Muscle of arm (tissue), 12 donors: ENCODE data around the gene DNAL1. TPM values are rescaled to one million over a fixed set of nuclear protein-coding genes. Genes with fewer than 3 reads are reported as not detected.
"Not testable (repeated sequence)": the region's sequence is repeated elsewhere in the genome, so short reads cannot be mapped to it uniquely, and the experiment has no call there.

ENCODE experiments used
- DNase-seq: peaks from one replicate; pipeline ENCODE4 v3.0.0-alpha.2; 2013
- polyA plus RNA-seq, 12 donors: library from polyadenylated mRNA; unstranded; fragments of 120-200 nt; gene quantifications; one replicate each; pipeline ENCODE4 v1.2.1, GENCODE V29; 2013; ENCODE audit not compliant: insufficient read length in 12 of 12

Gene DNAL1
- polyA plus RNA-seq, 12 donors, result 7.5 to 13.1 (median 9.2) TPM; not detected in 1

GRCh38 chr14:73695997-73696396, 51.2 kb downstream of the DNAL1 start:
- no peak for DNase-seq

- no peak for DNase-seq
These were observed 51.9 kb downstream of the DNAL1 start for GRCh38 chr14:73696466-73697400.

DNA sequence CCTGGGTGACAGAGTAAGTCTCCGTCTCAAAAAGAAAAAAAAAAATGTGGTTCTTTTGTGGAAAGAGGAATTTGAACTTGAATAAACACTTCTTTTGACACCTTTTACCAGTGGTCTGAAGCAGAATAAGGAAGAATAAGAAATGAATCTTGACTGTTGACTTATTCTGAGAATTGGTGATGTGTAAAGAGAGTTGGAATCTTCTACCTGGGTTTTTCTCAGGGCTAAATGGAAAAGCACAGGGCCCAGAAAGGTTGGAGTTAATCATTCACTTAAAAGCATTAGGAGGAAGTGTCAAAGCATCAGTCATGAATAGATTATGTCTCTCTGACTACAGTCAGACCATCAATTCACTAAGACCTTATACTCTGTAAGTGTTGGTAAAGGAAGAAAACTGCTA, 55.5 kb downstream of the DNAL1 start:
- DNase-seq, result no peak

DNA sequence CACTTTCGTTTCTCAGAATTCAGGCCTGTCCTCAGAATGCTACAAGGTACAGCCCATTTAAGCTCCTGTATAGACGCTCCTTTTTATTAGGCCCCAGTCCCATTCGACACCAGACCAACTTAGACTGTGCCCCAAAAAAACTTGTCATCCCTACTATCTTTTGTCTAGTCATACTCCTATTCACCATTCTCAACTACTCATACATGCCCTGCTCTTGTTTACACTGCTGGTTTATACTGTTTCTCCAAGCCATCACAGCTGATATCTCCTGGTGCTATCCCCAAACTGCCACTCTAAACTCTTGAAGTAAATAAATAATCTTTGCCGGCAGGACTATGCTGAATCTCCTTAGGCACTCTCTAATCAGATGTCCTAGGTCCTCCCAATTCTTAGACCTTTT, 63.3 kb downstream of the DNAL1 start:
- DNase-seq, result not testable (repeated sequence)

DNA sequence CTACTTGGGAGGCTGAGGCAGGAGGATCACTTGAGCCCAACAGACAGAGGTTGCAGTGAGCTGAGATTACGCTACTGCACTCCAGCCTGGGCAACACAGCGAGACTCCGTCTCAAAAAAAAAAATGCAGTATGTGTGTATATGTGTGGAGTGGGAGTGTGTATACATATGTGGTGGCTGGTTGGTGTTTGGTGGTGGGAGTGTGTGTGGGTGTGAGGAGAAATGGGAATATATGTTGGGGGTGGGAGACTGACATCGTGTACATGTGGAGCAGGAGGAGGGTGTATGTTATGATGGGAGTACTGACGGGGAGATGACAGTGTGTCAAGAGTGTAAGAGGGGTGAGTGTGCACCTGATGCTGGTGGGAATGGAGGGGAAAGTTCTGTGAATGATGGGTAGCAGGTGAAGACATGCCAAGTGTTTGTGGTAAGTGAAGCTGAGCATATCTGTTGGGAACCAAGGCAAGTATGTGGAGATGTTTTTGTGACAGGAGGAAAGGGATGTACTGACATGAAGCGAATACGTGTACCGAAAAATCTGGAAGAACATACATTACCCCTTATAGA, 65.2 kb downstream of the DNAL1 start:
- DNase-seq, result no peak

DNA sequence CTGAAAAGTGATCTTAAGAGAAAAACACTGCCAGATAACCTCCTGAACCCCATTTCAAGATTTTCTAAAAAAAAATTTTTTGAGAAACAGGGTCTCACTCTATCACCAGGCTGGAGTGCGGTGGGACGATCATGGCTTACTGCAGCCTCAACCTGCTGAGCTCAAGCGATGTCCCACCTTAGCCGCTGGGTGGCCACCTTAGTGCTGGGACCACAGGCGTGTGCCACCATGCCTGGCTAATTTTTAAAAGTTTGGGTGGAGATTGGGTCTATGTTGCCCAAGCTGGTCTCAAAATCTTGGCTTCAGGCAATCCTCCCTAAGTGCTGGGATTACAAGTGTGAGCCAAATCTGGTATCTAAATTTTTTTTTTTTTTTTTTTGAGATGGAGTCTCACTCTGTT, 66.0 kb downstream of the DNAL1 start:
- no peak for DNase-seq

DNA sequence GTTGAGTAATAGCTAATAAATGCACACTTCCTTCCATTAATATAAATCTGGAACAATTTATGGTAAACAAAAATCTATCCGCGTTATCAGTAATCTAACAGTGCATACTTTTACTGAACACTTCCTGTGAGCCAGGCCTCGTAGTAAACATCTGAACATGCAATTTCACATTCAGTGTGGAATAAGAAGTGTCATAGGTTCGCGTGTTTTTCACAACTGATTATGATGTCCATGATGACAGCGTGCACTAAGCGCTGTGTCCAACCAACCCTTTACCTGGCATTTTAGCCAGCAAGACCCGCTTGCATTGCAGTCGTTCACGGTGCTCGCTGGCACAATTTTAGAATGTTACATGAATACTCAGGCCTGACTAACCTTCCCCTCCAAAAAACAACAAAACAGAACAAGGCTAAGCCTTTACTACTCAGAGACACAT, 67.3 kb downstream of the DNAL1 start:
- no peak for DNase-seq

- DNase-seq, result no peak
These were observed 67.9 kb downstream of the DNAL1 start for GRCh38 chr14:73712540-73713180.

GRCh38 chr14:73713206-73713802, 68.5 kb downstream of the DNAL1 start:
- DNase-seq, result no peak

- DNase-seq, result peak; percentile 82
These were observed 69.2 kb downstream of the DNAL1 start, which contains the start of gene PNMA1 for GRCh38 chr14:73713803-73714655. Gene PNMA1 (minus strand): TSS chr14:73714384. CDS start chr14:73713639, 745 bp downstream.

DNA sequence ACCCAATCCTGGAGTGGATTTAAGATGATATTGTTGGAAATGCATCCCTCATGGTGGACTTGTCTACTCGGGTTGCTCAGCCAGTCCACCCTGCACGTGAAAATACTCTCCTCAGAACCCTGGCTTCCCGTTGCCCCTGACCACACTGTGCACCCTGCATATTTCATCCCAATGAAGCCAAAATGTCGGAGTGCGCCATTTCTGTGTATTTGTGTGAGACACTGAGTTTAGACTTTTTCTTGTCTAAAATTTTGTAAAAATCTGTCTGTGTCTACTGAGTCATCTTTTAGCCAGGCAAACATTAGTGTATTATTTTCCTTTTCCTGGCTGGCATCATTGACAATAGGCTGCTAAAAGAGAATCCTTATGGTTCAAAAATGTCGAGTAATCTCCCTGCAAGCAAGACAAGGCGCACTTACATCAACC, 69.9 kb downstream of the DNAL1 start:
- DNase-seq, result no peak

DNA sequence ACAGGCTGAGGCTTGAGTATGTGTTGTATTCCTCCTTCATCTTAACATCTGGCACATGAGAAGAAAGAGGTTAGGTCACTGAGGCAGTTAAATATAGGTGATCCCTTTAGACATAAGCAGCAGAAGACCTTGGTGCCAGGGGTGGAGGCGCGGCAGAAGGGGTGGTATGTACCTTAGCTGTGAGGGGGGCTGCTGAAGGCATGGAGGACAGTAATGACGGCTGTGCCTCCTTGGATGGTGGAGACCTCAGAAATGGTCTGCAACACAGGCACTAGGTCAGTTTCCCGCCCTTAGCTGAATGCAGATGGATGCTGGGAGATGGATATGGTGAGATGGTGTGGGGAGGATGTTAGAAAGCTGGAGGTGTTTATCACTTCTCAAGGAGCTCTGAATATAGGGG, 70.9 kb downstream of the DNAL1 start:
- DNase-seq, result no peak

GRCh38 chr14:73717266-73717665, 72.5 kb downstream of the DNAL1 start:
- DNase-seq, result no peak

GRCh38 chr14:73717711-73718417, 73.1 kb downstream of the DNAL1 start:
- no peak for DNase-seq

- DNase-seq, result no peak
These were observed 73.8 kb downstream of the DNAL1 start for GRCh38 chr14:73718418-73719251.

GRCh38 chr14:73719361-73719760, 74.6 kb downstream of the DNAL1 start:
- DNase-seq, result no peak

- DNase-seq, result no peak
These were observed 75.0 kb downstream of the DNAL1 start for GRCh38 chr14:73719791-73720190.

GRCh38 chr14:73720636-73721035, 75.8 kb downstream of the DNAL1 start:
- no peak for DNase-seq

DNA sequence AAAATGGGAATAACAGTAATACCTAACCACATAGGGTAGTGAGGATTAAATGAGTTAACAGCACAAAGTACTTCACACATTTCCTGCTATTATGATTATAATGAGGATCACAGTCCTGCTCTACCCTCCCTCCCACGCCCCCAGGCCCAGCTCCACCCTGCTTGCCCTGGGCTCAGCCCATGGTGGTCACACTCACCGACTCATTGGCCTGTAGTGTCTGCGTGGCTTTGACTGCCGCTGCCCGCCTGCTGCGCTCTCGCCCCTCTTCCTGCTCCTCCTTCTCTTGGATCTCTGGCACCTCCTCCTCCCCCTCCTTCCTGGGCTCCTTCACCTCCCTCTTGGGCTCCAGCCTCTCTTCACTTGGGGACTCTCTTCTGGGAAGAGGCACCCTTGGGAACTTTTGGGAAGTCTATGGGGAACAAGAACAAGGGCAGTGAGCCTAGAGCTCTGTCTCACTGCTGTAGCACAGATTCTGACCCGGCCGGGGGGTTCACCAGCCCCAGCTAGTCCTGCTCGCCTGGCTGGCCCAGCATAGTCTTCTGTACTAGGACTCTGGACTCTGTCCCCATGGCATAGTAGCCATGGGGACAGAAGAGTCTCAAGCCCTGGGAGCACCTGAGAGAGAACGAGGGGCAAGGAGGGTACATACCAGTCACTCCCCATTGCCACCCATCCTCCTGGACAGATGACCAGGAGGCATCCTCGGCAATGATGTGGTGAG, 76.5 kb downstream of the DNAL1 start:
- no peak for DNase-seq
